Central memory CD8-positive, alpha-beta T cell (primary cell): ENCODE results near the gene TOR1AIP2.
"Not testable (repeated sequence)": the region's sequence is repeated elsewhere in the genome, so short reads cannot be mapped to it uniquely, and the experiment has no call there.

ENCODE experiments used
- ATAC-seq: fragments of 150-1000 bp; cut with Tn5 transposase; replicated peaks from 2 replicates; pipeline ENCODE4 v1.10.0; 2022; ENCODE audit warnings: mild to moderate bottlenecking, moderate FRiP score, moderate number of reproducible peaks; ENCODE audit not compliant: poor library complexity, severe bottlenecking; ENCODE audit errors: extremely low read depth
- DNase-seq, 2 donors: peaks; one replicate each; pipeline ENCODE4 v3.0.0; 2021; ENCODE audit warnings: low spot score in 2 of 2
- H3K27ac Mint-ChIP-seq: one replicate; pipeline ENCODE4 v1.8.0; 2022; ENCODE audit warnings: low read depth, mild to moderate bottlenecking, moderate library complexity, mixed read lengths
- H3K27me3 Mint-ChIP-seq: one replicate; pipeline ENCODE4 v1.8.0; 2022; ENCODE audit warnings: mixed read lengths
- H3K36me3 Mint-ChIP-seq: one replicate; pipeline ENCODE4 v1.8.0; 2022; ENCODE audit warnings: mild to moderate bottlenecking, moderate library complexity, mixed read lengths; ENCODE audit not compliant: insufficient read depth
- H3K4me1 Mint-ChIP-seq: one replicate; pipeline ENCODE4 v1.8.0; 2022; ENCODE audit warnings: mixed read lengths
- H3K4me3 Mint-ChIP-seq: one replicate; pipeline ENCODE4 v1.8.0; 2022; ENCODE audit warnings: mild to moderate bottlenecking, moderate library complexity, mixed read lengths
- H3K9me3 Mint-ChIP-seq: one replicate; pipeline ENCODE4 v1.8.0; 2022; ENCODE audit warnings: mixed read lengths

The TOR1AIP2 gene

DNA sequence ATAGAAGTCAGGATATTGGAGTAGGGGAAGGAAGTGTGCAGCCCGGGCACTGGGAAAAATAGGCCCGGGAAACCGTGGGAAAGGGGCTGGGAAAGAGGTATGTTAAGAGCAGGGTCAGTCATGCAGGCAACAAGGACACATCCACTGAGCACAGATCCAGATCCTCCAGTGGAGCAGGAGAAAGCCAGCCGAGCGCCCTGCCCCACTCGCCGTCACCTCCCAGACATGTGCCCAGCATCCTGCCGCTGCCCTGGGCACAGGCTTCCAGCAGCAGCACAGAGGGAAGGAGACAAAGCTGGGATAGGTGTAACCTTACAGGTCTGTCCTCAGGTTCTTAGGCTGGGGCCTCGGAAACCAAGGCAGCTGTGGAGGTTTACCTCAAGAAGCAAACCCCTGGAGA lies 70.3 kb downstream of the TOR1AIP2 start:
- Mint-ChIP-seq H3K27me3 (peaks cover 34% of the 10 kb centered on the region), H3K36me3 (no peaks in the 10 kb centered on the region), H3K27ac (no peak overlapping the region), H3K4me3 (no peak overlapping the region), H3K4me1 (no peaks in the 10 kb centered on the region), H3K9me3 (no peaks in the 10 kb centered on the region)
- ATAC-seq: no peak
- DNase-seq: no peak

DNA sequence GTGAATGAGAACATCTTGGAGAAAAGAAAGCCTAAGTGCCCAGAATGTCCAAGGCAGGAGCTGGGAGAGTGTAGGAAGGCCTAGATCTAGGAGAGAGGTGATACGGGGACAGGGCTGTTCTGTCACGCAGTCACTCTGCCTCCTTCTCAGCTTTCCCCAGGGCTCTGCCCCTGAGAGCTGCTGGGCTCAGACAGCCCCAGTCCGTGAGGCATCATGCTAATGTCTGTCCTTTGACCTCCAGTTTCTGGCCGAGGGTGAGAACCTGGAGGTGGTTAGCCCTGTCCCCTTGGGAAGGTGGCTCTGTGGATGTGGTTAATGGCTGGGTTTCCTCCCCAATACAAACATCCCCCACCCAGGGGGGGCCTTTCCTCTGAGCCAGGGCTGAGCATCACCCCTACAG lies 71.3 kb downstream of the TOR1AIP2 start:
- no peak for DNase-seq
- no peak overlapping the region for H3K27ac Mint-ChIP-seq
- no peak for ATAC-seq
- no peaks in the 10 kb centered on the region for H3K4me1 Mint-ChIP-seq
- H3K36me3 Mint-ChIP-seq: no peaks in the 10 kb centered on the region
- peaks cover 25% of the 10 kb centered on the region for H3K27me3 Mint-ChIP-seq
- no peak overlapping the region for H3K4me3 Mint-ChIP-seq
- no peaks in the 10 kb centered on the region for H3K9me3 Mint-ChIP-seq

DNA sequence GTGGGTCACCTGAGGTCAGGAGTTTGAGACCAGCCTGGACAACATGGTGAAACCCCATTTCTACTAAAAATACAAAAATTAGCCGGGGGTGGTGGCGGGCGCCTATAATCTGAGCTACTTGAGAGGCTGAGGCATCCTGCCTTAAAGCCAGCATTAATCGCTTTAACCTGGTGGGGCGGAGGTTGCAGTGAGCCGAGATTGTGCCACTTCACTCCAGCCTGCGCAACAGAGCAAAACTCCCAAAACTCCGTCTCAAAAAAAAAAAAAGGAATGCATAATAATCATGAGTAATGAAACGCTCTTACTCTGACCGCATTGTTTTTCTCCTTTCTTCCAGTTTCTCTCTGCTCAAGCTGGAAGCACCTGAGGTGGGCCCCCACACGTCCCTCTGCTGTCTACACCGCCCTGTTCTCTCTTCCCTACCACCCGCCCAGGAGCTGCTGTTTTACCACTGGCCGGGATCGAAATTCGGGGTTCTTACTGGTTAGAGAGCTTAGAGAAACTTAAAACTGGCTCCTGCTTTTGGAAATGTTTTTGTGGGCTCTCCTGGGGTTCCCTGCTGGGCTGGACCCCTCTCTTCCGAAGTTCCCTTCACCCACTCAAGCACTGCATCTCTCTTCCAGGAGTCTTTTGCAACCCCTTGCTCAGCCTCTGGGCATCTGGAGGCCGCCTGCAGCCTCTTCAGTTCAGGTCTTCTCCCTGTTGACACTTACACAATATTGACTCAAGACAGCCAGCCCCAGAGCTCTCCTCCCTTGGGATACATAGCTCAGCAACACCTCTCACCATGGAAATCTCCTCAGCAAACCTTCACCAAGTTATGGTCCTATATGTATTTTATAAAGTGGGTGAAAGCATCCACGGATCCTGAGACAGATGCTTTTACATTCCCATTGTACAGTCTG lies 72.1 kb downstream of the TOR1AIP2 start:
- H3K4me3 Mint-ChIP-seq: no peak overlapping the region
- DNase-seq (no peak), ATAC-seq (no peak)
- H3K27me3 Mint-ChIP-seq: peaks cover 17% of the 10 kb centered on the region
- no peaks in the 10 kb centered on the region for H3K9me3 Mint-ChIP-seq
- H3K27ac Mint-ChIP-seq: no peak overlapping the region
- H3K36me3 Mint-ChIP-seq: no peaks in the 10 kb centered on the region
- H3K4me1 Mint-ChIP-seq: no peaks in the 10 kb centered on the region

- not testable (repeated sequence) for H3K9me3 Mint-ChIP-seq, ATAC-seq, DNase-seq, H3K27ac Mint-ChIP-seq, H3K4me1 Mint-ChIP-seq, H3K36me3 Mint-ChIP-seq, H3K4me3 Mint-ChIP-seq
- H3K27me3 Mint-ChIP-seq: peaks cover 10% of the 10 kb centered on the region
These were observed 73.2 kb downstream of the TOR1AIP2 start for GRCh38 chr1:179804417-179804816.

DNA sequence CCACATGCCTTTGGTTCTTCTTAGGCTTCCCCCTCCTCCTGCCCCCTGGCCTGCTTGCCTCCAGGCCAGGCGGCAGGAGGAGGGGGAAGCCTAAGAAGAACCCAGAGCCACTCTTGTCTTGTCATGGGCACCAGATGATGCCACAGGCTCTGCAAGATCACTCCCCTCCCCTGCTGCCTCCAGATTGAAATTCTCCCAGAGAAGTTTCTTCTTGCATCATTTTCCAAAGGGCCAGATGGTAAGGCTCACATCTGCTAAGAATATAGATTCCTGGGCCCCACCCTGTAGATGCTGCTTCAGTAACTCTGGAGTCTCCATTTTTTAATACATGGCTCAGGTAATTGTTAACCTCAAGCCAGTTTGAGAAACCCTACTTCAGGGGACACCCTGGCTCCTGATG lies 73.7 kb downstream of the TOR1AIP2 start:
- H3K27ac Mint-ChIP-seq: no peak overlapping the region
- H3K36me3 Mint-ChIP-seq: no peaks in the 10 kb centered on the region
- peaks cover 15% of the 10 kb centered on the region for H3K27me3 Mint-ChIP-seq
- DNase-seq: no peak
- no peak overlapping the region for H3K4me3 Mint-ChIP-seq
- H3K9me3 Mint-ChIP-seq: no peaks in the 10 kb centered on the region
- H3K4me1 Mint-ChIP-seq: no peaks in the 10 kb centered on the region
- no peak for ATAC-seq

GRCh38 chr1:179803104-179803503 lies 74.5 kb downstream of the TOR1AIP2 start:
- Mint-ChIP-seq H3K27me3 (peaks cover 23% of the 10 kb centered on the region), H3K36me3 (no peaks in the 10 kb centered on the region), H3K9me3 (no peaks in the 10 kb centered on the region), H3K4me1 (no peaks in the 10 kb centered on the region), H3K27ac (no peak overlapping the region), H3K4me3 (no peak overlapping the region)
- ATAC-seq (no peak), DNase-seq (no peak)

- DNase-seq: no peak
- no peak overlapping the region for H3K27ac Mint-ChIP-seq
- no peak for ATAC-seq
- no peaks in the 10 kb centered on the region for H3K4me1 Mint-ChIP-seq
- no peaks in the 10 kb centered on the region for H3K36me3 Mint-ChIP-seq
- no peak overlapping the region for H3K4me3 Mint-ChIP-seq
- peaks cover 15% of the 10 kb centered on the region for H3K27me3 Mint-ChIP-seq
- no peaks in the 10 kb centered on the region for H3K9me3 Mint-ChIP-seq
These were observed 77.1 kb downstream of the TOR1AIP2 start for GRCh38 chr1:179800481-179800880.

- no peak for DNase-seq
- Mint-ChIP-seq H3K9me3 (no peaks in the 10 kb centered on the region), H3K4me1 (no peaks in the 10 kb centered on the region), H3K27me3 (peaks cover 13% of the 10 kb centered on the region), H3K27ac (no peak overlapping the region), H3K4me3 (no peak overlapping the region), H3K36me3 (no peaks in the 10 kb centered on the region)
- ATAC-seq: no peak
These were observed 78.6 kb downstream of the TOR1AIP2 start for GRCh38 chr1:179798864-179799516.

DNA sequence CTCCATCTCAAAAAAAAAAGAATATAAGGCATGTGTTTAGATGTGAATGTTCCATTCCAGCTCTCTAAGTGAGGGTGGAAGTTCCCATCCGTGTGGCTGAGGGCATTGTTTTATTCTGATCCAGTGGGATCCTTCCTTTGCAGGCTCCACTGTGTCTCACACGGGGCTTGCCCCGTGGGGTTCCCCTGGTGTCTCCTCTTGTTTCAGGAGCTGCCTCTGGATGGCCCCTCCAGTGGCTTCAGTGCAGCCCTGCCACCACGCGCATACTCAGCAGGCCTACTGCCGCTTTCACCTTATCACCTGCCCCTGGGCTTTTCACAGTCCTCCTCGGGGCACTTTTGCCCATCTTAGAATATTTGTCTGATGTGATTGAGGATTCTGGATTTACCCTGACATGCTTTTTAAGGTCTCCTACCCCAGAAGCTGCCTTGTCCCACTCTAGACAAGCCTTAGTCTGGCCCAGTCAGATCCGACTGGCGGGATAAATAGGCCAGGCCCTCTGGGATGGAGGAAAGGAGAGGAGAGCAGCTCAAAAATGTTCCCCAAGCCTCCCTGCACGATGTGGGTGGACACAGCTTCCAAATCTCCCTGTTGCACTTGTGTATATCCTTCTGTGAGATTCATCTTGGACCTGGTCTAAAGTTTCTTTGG lies 79.3 kb downstream of the TOR1AIP2 start:
- Mint-ChIP-seq H3K27me3 (peaks cover 13% of the 10 kb centered on the region), H3K27ac (no peak overlapping the region), H3K36me3 (no peaks in the 10 kb centered on the region), H3K9me3 (no peaks in the 10 kb centered on the region), H3K4me1 (no peaks in the 10 kb centered on the region), H3K4me3 (no peak overlapping the region)
- no peak for DNase-seq
- ATAC-seq: no peak

DNA sequence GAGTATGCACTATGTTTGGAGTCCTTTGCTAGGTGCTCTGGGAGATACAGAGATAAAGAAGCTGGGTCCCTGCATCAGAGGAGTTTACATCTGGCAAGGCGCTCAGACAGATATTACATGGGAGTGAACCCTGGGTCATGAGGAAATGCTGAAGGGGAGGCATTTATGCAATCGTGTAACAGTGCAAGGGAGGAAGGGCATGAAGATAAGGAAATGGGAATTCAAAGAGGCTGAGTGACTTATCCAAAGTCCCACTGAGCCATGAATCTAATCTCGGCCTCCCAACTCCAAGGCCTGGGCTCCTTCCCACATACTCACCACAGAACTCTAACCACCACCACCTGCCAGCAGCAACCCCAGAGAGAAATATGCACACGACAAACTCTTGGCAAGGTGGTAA lies 82.9 kb downstream of the TOR1AIP2 start:
- H3K36me3 Mint-ChIP-seq: no peaks in the 10 kb centered on the region
- ATAC-seq: no peak
- H3K9me3 Mint-ChIP-seq: no peaks in the 10 kb centered on the region
- H3K4me3 Mint-ChIP-seq: no peak overlapping the region
- H3K4me1 Mint-ChIP-seq: no peaks in the 10 kb centered on the region
- no peak for DNase-seq
- no peak overlapping the region for H3K27ac Mint-ChIP-seq
- peaks cover 15% of the 10 kb centered on the region for H3K27me3 Mint-ChIP-seq

DNA sequence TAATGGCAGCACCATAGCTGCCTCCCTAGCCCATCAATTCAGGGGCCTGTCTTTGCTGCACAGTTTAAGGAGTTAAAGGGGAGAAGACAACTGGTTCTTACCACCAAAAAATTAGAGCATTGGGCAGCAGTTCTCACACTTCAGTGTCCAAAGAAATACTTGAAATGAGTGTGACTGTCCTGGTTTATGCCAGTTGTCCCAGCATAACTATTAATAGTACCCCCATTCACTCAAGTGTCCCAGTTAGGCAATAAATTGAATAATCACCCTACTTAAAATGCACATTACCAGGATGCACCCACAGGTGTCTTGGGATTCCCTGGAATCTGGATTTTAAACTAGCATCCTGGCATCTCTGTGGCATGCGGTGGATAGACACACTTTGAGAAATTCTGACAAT lies 83.5 kb downstream of the TOR1AIP2 start:
- H3K4me3 Mint-ChIP-seq: no peak overlapping the region
- no peaks in the 10 kb centered on the region for H3K4me1 Mint-ChIP-seq
- H3K27ac Mint-ChIP-seq: no peak overlapping the region
- H3K9me3 Mint-ChIP-seq: no peaks in the 10 kb centered on the region
- ATAC-seq (no peak), DNase-seq (no peak)
- H3K27me3 Mint-ChIP-seq: peaks cover 17% of the 10 kb centered on the region
- no peaks in the 10 kb centered on the region for H3K36me3 Mint-ChIP-seq

DNA sequence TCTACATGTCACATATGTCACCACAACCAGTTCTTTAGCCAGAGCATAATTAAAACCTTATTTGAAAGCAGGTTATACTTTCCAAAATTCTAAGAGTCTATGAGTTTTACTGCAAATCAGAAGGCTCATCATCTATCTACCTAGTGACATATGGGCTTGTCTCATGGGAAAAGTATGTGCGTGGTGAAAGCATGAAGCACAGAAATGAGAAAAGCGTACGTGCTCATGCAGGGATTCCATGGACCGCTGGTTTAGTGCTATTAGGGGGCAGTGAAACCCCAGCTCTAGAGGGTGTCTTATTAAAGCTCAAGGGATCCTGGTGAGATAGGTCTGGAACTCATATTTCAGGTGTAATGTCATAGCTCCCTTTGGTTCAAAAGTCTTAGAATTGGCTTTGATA lies 84.3 kb downstream of the TOR1AIP2 start:
- Mint-ChIP-seq H3K36me3 (no peaks in the 10 kb centered on the region), H3K4me3 (no peak overlapping the region), H3K27ac (no peak overlapping the region), H3K27me3 (peaks cover 12% of the 10 kb centered on the region), H3K9me3 (no peaks in the 10 kb centered on the region), H3K4me1 (no peaks in the 10 kb centered on the region)
- DNase-seq (no peak), ATAC-seq (no peak)
